ENCODE results near the gene LTN1.
"Not testable (repeated sequence)": the region's sequence is repeated elsewhere in the genome, so short reads cannot be mapped to it uniquely, and the experiment has no call there.

Gene LTN1

DNA sequence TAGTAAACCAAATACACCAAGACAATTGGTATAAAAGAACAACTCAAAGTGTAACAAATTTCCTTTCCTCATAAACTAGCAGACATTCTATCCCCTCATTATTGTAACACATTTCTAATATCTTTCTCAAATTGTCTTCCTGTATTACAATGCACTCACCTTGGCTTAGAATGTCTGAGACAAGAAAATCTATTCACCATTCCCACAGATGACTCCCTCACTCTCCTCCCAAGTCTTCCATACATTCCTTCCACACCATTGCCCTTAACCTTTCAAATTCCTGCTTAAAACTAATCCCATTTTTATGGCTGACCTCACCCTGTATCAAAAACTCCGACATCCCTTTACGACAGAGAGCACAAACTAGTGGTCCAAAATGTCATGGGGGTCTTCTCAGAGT is 56.0 kb downstream of the LTN1 start:
- no peak for DNase-seq (ENCODE audit: low read depth)
- TF ChIP-seq MYC (IDR thresholded peaks at IDR 0.05; ENCODE audit: low read depth, low read length), result no peak
- no peak for TF ChIP-seq POLR2A (IDR thresholded peaks at IDR 0.05; ENCODE audit: extremely low read depth, insufficient read length)
- TF ChIP-seq, protein P1, sequence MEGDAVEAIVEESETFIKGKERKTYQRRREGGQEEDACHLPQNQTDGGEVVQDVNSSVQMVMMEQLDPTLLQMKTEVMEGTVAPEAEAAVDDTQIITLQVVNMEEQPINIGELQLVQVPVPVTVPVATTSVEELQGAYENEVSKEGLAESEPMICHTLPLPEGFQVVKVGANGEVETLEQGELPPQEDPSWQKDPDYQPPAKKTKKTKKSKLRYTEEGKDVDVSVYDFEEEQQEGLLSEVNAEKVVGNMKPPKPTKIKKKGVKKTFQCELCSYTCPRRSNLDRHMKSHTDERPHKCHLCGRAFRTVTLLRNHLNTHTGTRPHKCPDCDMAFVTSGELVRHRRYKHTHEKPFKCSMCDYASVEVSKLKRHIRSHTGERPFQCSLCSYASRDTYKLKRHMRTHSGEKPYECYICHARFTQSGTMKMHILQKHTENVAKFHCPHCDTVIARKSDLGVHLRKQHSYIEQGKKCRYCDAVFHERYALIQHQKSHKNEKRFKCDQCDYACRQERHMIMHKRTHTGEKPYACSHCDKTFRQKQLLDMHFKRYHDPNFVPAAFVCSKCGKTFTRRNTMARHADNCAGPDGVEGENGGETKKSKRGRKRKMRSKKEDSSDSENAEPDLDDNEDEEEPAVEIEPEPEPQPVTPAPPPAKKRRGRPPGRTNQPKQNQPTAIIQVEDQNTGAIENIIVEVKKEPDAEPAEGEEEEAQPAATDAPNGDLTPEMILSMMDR (IDR thresholded peaks at IDR 0.05; ENCODE audit: low read depth, low read length), result no peak
- TF ChIP-seq, protein P2, sequence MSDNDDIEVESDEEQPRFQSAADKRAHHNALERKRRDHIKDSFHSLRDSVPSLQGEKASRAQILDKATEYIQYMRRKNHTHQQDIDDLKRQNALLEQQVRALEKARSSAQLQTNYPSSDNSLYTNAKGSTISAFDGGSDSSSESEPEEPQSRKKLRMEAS (IDR thresholded peaks at IDR 0.05; ENCODE audit: low read depth, low read length), result no peak
- no peak overlapping the region for H3K4me3 ChIP-seq (ENCODE audit: low read depth, low read length)

DNA sequence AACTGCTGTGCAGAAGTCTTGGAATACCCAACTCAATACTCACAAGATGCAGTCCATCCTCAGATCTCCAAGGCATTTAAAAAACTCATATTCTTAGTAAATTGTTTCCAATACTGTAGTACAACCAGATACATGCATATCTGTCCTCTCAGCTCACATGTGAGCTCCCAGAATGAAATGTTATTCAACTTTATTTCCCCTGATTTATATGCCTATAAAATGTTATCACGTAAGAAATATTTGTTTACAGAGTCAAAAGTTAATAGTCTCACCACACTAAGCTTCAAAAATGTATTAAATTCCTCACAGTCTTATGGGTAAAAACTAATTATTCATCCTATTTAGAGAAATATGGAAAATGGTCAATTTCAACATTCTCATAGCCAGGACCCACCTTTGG is 56.6 kb downstream of the LTN1 start:
- TF ChIP-seq POLR2A (IDR thresholded peaks at IDR 0.05; ENCODE audit: extremely low read depth, insufficient read length) (no peak), MYC (IDR thresholded peaks at IDR 0.05; ENCODE audit: low read depth, low read length) (no peak)
- TF ChIP-seq, protein P1 (IDR thresholded peaks at IDR 0.05; ENCODE audit: low read depth, low read length), result no peak
- TF ChIP-seq, protein P2 (IDR thresholded peaks at IDR 0.05; ENCODE audit: low read depth, low read length), result no peak
- no peak for DNase-seq (ENCODE audit: low read depth)
- H3K4me3 ChIP-seq (ENCODE audit: low read depth, low read length), result no peak overlapping the region

DNA sequence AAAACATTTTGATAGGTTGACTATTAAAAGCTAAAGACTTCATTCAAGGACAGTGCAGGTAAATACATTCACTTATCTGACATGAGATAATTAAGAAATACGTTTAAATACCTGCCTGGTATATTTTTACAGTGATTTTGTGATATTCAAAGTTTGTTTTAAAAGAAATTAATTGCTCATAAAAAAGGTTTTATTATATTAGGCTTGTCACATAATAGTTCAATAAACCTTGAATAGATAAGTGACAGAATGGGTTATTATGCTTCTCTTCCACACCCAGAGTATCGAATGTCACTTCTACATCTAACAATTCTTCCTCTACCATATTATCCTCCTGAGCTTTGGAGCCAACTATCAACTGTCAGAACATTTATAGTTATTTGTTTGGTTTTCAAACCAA is 60.0 kb downstream of the LTN1 start:
- TF ChIP-seq, protein P1 (IDR thresholded peaks at IDR 0.05; ENCODE audit: low read depth, low read length), result no peak
- TF ChIP-seq, protein P2 (IDR thresholded peaks at IDR 0.05; ENCODE audit: low read depth, low read length), result no peak
- TF ChIP-seq MYC (IDR thresholded peaks at IDR 0.05; ENCODE audit: low read depth, low read length) (no peak), POLR2A (IDR thresholded peaks at IDR 0.05; ENCODE audit: extremely low read depth, insufficient read length) (no peak)
- DNase-seq (ENCODE audit: low read depth), result no peak
- no peak overlapping the region for H3K4me3 ChIP-seq (ENCODE audit: low read depth, low read length)

DNA sequence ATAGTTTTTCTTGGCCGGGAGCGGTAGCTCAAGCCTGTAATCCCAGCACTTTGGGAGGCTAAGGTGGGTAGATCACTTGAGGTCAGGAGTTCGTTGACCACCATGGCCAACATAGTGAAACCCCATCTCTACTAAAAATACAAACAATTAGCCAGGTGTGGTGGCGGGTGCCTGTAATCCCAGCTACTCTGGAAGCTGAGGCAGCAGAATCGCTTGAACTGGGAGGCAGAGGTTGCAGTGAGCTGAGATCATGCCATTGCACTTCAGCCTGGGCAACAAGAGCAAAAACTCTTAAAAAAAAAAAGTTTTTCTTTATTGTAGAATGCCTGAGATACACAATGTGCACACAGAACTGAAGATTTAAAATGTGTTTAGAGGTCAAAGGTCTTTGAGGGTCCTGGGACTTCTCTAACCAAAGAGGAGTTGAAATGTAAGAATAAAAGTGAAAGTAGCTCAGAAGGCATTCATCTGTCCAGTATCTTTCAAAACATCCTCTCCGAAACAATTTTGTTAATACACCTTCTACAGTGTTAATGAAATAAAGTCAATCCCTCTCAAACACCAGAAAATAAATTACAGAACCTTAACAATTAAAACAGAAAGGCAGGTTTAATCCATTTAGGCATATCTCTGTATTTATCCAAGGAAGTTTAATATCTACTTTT is 60.8 kb downstream of the LTN1 start:
- DNase-seq (ENCODE audit: low read depth); H3K4me3 ChIP-seq (ENCODE audit: low read depth, low read length): not testable (repeated sequence)

DNA sequence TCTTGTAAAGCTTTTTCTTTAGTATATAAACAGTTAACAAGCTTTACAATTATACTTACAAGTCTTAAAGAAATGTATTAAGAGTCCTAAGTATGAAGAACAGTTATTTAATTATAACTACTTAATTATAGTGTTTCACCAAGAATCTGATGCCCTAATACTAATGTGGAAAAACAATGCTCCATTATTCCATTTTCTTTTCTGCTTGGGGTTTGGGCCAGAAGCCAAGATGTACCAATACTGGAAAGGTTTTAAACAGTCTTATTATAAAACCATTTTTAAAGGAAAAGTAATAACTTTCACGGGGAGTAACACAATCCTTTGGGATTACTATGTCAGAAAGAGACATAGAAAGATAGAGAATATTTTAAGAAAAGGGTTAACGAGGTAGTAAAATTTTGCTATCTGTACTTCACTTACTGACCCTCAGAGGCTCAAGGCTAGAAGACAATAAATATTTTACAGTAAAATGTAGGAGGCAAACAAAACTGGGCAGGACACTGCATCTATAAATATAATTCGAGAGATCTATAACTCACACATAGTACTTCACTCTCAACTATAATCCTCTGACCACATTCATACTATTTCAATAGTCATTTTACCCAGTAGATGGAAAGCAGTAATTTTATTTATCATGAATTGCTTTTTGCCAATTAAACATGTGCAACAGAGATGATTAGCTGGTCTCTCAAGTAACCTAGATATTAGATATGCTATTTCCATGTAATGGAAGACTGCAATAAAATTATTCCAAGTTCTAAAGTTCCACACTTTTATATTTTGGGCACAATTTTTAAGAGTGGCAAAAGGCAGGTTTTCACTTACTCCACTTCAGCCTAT is 63.9 kb downstream of the LTN1 start:
- no peak for DNase-seq (ENCODE audit: low read depth)
- TF ChIP-seq, protein P1 (IDR thresholded peaks at IDR 0.05; ENCODE audit: low read depth, low read length), result no peak
- TF ChIP-seq, protein P2 (IDR thresholded peaks at IDR 0.05; ENCODE audit: low read depth, low read length), result no peak
- TF ChIP-seq MYC (IDR thresholded peaks at IDR 0.05; ENCODE audit: low read depth, low read length), result no peak
- no peak overlapping the region for H3K4me3 ChIP-seq (ENCODE audit: low read depth, low read length)

DNA sequence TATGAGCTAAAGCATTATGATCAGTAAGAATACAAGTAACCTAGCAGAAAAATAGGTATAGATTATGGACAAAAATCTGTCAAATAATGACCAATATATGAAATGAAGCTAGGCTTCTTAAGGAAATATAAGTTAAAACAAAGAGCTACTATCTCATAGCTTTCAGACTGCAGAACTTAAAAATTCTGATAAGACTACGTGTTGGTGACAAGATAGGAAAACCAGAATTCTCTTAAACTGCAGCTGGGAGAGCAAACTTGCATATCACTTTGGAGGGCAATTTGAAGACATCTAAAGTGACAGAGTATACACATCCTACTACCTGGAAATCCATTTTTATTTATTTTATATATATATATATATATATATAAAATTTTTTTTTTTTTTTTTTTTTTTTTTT is 65.5 kb downstream of the LTN1 start:
- H3K4me3 ChIP-seq (ENCODE audit: low read depth, low read length), result no peak overlapping the region
- DNase-seq (ENCODE audit: low read depth), result no peak
- TF ChIP-seq POLR2A (IDR thresholded peaks at IDR 0.05; ENCODE audit: extremely low read depth, insufficient read length) (no peak), MYC (IDR thresholded peaks at IDR 0.05; ENCODE audit: low read depth, low read length) (no peak)
- TF ChIP-seq, protein P2 (IDR thresholded peaks at IDR 0.05; ENCODE audit: low read depth, low read length), result no peak
- TF ChIP-seq, protein P1 (IDR thresholded peaks at IDR 0.05; ENCODE audit: low read depth, low read length), result no peak
